Limb (tissue), 2 donors: ENCODE results near the gene CEBPG.

Experiments
- DNase-seq, 2 donors: peaks; one replicate each; pipeline ENCODE4 v3.0.0-alpha.2; 2016; ENCODE audit errors: extremely low spot score in 2 of 2

The CEBPG gene

DNA sequence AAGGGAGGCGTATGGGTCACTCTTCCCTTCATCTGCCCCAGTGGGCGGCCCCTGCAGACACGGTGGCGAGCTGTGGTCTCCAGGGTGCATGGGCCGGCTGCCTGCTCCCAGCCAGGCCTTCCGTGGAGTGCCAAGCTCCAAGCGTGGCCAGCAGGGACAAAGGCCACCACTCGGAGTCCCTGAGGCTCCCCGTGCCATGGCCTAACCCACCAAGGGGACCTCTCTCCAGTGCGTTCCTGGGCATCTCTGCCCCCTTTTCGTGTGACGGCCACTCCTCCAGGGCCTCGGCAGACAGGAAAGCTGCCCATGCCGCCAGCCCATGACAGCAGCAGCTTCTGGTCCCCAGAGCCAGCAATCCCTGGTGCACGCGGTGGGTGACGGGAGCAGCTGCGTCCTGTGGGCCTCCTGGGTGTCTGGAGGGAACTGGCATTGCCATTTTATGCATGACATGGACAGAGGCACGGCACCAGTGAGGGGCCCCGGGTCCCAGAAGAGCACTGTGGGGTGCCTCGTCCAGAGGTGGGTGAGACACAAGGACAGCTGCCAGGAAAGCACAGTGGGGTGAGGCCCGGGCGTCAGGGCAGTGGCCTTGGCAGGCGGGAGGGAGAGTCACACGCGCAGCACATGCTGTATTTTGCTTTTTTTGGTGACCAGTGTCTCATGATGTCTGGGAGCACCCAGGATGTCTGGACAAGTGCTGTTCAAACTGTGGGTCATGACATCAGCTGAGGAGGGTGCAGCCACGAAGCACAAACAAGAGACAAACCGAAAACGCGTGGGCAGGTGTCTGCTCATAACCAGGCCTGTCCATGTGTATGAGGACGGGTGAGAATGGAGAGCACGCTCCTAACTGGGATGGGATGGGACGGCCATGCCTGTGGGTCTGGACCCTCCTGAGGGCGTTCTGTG, 32.3 kb downstream of the CEBPG start:
- DNase-seq, result no peak

DNA sequence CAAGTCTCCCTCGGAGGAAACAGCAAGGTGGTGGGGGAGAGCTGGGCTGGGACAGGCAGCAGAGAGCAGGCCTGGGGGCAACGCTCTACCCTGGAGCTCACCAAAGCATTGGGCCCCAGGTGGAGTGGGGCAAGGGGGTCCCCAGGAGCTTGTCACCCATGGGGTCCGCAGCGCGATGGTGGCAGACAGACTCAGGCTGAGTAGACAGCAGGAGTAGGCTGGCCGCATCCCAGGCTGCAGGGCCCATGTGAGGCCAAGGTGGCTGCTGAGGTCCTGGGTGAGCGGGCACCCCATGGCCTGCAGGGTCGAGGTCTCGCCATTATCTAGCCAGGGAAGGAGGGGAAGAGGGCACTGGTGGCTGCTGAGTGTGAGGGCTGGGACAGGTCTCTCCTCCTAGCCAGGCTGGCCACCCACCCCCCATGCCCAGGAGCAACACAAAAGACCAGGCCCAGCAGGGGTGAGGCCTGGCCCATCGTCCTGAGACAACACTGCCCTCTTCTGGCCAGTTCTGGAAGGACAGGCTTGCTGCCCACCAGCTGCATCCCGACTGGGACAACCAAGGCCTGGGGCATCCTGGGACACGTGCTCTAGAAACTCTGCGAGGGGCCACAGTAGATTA, 33.1 kb downstream of the CEBPG start:
- DNase-seq, result peak; percentile 63 to 87

DNA sequence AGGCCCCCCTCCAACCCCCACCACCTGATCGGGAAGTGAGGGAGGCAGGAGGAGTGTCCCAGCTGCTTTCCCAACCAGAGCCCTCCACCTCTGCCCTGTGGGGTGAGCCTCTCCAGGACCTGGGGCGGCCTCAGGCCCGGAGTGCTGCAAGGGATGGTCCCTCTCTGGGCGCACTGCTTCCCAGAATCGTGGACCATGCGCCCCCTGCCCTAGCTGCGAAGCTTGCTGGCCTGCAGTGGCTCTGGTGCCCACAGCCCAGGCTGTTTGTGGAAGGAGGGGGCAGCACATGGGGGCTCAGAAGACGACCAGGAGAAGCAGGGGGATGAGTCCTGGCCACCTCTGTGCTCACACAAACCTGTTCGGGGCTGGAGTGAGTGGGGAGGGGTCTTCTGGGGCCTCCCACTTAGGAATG, 33.6 kb downstream of the CEBPG start:
- no peak for DNase-seq

DNA sequence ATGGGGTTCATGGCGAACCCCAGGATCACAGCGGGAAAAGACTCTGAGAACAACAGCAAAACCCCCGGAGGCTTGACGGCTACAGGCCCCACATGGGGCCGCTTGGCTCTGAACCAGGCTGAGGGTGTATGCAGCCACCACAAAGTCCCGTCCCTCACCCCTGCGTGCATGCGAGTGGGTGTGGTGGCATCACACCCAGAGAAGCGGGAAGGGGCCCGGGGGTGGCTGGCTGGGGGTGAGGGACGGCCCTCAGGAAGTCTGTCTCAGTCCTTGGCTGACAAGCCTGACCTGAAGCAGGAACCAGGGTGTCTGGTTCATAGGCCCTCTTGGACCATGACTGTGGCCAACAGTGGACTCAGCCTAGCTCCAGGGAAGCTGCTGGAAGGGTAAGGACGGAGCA, 34.2 kb downstream of the CEBPG start:
- DNase-seq, result no peak

DNA sequence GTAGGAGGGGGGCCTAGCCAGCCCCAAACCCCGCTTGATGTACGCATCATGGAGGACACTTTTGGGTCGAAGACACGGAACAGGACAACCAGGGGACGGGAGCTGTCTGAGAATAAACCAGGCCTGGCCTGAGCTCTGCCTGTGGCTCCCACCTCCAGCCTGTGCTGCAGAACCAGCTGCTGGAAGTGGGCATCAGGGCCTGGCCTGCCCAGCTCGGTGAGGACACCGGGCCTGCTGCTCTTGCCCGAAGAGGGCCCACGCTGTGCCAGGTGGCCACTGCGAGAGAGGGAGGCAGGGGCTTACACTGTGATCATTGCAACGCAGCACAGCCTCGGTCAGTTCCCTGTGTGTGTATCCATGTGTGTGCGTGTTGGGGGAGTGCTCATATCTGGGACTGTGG, 34.6 kb downstream of the CEBPG start:
- no peak for DNase-seq

DNA sequence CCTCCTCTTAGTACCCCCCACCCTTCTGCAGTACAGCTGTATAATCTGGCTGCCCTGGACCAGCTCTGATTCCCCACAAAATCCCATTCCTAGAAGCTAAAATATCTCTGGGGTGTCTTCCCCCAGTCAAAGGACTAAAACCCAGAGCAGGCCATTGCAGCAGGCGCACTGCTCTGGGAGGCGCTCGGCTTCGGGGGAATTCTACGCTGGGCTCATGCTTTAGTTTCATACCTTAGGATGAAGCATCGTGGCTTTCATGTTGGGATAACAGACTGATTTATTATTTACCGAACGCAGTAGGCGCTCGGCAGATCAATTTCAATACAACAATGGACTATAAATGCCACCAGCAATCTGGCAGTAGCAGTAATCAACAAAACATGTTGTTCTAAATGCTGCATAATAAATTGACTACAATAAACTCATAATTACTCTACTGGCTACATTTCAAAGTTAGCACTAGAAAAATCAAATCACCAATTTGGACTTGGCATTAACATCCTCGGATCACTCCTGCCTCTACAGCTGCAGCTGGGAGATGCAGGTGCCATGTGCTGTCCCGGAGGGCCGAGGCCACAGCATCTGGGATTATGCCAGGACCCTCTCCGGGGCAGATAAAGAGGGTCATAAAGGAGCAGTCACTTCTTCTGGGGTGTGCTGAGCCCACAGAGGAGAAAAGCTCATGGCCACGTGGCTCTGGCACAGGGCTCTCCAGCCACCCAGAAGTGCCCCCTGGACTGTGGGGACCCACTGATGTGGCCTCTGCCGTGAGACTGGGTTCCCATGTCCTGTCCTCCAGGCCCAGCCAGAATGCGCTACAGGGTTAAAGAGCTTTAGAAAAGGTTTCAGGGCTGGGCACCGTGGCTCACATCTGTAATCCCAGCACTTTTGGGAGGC, 35.3 kb downstream of the CEBPG start:
- DNase-seq, result no peak

DNA sequence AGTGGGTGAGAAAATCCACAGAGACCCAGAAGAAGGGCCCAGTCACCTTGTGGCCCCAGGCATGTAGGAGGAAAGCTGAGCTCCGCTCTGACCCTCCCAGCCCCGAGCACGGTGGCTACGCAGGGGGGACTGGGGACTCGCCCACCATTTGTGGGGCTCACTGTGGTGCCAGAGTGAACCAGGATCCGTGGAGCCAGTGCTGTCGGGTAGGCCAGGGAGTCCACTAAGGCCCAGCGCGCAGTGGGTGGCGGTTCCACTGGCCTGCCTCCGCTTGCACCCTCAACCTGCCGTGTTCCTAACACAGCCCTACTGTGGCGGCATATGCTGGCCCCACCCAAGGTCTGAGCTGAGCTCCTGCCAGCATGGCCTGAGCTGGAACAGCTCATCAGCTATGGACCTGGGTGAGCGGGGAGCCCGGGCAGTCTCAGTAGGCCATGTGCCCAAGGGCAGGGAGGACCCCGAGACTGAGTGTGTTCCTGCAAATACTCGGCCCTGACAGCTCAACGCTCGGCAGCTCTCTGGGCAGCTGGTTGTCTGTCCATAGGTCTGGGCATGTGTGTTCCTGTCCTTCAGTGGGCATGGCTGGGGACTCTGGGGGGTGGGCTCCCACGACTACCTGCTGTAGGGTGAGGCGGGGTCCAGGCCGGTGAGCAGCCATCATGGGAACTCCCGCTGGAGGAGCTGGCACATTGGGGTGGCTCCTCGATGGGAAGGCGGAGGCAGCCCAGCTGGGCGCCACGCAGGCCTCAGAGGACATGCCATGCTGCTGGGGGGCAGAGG, 36.6 kb downstream of the CEBPG start:
- DNase-seq, result no peak

DNA sequence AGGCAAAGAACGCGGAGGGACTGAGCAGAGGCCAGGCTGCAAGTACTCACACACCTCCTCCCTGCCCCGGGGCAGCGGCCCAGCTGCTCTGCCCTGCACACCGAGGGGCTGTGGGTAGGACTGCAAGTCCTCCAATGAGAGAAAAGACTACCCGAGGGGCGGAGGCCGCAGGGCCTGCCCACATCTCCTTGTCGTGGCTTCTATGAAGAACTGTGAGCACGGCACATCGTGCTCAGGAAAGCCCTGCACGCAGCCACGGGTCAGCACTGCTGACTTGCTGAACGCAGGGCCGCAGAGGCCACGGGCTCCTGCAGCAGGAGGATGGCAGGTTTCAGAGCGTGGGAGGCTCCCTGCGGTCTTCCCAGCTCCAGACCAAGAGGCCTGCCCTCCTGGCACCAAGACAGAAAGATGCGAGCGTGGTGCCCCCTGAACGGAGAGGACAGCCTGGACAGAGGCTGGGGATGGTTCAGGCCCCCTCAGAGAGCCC, 37.4 kb downstream of the CEBPG start:
- no peak for DNase-seq

DNA sequence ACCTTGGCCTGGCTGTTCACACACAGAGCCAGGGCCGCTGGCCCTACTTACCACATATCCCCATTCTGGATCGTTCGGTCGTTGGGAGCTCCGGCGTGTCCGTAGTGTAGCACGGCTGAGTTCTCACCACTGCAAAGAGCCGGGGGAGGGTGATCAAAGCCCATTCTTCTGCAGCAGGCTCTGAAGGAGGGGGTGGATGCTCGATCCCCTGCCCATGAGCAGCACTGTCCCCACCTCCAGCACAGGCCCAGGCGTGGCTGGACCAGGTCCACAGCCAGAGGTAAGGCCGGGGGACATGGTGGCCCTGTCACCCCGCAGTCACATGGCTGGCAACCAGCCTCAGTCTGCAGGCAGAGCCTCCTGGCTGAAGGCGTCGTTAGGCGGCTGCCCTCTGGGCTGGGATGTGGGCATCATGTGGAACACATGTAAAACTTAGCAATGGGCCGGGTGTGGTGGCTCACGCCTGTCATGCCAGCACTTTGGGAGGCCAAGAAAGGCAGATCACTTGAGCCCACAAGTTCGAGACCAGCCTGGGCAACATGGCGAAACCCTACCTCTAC, 38.2 kb downstream of the CEBPG start:
- DNase-seq, result no peak

DNA sequence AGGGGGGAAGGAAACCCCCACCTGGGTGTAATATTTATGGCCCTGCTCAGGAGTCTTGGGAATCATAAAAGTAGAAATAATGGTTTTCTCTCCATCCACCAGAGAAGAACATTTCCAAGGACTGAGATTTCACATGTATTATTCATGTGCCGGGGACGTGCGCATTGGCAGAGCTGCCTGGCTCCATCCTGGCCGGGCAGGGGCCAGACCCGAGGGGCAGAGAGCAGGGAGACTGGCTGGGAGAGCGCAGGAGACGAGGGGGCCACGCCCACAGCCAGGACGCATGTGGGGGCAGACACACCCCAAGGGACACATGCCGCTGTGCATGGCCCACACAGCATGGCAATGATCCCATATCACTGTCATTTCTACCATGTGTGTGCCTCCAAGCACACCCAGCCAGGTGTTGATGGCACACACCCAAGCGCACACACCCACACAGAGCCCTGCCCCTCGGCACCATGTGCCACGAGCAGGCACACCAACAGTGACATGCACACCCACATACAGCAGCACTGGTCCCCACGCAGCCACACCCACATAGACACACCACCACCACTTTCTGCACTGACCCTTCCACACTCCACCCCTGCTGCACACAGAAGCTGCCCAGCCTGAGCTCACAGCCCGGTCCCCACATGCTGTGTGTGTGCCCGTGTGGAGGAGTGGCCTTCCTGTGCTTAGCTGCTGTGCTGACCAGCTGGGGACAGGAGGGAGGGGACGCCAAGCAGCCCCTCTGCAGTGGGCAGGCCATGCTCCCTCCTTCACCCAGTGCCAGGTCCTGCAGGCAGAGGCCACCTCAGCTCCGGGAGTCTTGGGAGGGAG, 39.3 kb downstream of the CEBPG start:
- no peak for DNase-seq

DNA sequence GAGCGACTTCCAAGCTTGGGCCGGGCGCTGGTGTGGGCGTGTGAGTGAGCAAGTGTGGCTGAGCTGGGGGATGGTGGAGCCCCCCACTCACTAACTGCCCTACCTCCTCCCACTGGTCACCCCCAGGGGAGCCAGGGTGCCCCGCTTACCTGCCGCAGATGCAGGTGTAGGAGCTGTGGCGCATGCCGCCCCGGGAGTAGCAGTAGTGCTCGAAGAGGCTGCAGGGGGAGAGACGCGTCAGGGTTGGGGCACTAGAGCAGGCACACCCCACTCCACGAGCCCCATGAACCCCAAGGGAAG, 39.9 kb downstream of the CEBPG start:
- DNase-seq, result no peak

DNA sequence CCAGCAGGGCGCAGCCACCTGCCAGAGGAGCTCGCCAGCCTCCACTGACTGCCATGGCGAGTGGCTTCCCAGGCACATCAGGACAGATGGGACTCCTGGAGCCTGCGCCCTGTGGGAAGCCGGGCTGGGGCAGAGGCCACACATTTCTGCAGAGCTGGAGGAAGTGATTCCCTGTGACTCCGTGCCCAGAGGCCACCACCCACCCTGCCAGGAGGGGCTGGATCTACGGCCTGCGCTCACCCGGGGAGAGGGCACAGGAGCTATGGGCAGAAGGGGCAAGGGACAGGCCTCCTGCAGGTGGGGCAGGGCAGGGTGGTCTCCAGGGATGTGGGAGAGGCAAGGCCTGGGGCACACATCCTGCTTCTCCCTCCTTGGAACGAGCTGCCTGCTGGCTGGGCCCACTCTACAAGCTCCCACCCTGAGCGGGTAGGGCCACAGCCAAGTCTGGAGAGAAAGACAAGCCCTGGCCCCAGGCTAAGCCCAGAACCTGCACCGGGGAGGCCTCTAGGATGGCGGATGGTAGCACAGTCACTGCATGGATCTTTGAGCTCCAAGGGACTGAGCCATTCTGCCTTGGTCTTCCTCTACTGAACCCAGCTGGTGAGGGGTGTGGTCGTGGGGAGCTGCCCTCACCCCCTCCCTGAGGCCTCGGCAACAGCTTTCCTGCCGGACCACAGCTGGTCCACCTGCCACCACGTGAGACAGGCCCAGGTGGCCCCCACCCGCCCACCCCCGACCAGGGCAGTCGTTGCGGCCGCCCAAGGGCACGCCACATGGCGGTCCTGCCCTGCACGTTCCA, 40.6 kb downstream of the CEBPG start:
- no peak for DNase-seq

DNA sequence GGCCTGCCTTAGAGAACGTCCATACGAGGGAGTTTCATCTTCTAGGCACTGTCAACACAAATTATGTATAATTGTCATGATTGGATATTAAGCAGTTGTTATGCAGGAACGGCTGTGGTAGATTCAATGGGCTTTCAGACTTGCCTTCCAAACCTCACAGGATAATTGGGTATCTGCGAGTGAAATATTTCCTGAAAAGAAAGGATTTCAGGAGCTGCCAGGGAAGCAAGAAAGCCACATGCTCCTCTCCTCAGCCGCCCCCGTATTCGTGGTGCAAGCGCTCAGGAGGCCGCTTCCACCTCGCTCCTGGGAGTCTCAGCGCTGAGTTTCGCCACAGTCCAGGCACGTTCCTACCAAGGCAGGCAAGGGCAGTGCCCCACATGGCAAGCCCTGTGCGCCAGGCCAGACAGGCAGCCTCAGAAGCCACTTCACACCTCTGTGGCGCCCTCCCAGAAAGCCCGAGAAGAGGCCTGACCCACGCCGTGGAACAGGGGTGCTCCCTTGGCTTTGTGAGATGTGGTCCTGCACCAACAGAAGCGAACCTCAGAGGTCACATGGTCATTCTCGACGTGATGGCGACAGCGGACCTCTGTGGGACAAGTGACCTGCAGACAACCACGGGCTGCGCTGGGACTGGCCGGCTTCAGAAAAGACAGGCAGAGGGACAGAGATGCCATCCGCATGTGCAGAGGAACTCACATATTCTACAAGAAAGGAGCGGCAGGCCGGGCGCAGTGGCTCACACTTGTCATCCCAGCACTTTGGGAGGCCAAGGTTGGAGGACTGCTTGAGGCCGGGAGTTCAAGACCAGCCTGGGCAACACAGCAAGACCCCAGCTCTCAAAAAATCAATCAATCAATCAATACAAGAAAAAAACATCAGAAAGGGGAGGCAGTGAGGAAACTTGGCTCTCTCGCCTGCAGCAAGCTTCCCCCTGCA, 41.4 kb downstream of the CEBPG start:
- no peak for DNase-seq

DNA sequence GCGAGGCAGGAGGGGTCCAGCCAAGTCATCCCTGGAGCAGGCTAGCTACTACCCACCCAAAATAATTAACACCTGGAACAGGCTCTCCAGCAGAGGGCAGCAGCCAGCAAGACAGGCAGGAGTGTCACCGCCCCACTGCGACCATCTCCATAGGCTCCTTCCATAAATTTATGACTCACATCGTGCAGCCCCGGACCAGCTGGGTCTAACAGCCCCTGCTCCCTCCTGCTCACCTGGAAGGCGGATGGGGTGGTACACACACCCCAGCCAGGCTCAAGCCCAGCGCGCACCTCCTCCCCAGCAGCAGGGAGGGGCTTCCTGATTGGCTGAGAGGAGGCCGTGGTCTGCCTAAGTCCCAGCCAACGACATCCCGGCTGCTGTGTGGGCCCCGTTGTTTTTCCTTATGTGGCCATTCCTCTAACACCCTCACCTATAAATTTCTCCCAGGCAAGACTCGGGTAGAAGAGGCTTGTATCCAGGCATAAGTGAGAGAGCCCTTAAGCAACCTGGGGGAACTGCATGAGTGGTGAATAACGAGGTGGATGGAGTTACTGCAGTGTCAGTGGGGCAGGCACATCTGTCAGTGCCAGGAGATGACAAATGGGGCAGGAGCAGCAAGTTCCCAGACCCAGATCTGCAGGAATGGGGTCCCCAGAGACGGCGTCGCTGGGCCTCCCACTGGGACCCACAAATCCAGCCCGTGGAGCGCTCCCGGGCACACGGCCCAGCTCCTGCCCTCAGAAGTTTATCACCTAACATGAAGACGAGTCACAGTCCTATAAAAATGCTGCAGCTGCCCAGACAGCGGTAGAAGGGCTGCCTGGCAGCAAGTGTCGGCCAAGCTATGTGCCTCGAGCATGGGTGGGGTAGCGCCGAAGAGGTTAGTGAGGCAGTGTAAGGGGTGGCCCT, 43.1 kb downstream of the CEBPG start:
- peak in 1 of 2 donors; percentile 75 for DNase-seq

DNA sequence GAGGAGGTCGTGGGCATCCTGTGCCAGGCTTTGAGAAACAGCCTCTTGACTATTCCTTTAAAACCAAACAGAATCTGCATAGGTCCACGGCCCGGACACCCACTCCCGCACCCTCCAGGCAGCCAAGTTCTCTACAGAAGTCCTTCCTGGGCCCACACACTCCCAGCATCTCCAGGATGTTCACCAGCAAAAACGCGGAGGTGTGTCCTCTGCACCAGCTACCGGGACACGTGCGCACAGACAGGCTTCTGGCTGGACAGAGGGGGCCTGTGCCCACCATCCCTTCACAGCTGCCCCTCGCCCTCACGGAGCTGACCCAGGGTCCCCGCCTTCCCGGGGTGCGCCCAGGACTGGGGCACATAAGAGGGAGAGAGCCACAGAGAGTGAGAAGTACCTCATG, 44.2 kb downstream of the CEBPG start:
- DNase-seq, result no peak

DNA sequence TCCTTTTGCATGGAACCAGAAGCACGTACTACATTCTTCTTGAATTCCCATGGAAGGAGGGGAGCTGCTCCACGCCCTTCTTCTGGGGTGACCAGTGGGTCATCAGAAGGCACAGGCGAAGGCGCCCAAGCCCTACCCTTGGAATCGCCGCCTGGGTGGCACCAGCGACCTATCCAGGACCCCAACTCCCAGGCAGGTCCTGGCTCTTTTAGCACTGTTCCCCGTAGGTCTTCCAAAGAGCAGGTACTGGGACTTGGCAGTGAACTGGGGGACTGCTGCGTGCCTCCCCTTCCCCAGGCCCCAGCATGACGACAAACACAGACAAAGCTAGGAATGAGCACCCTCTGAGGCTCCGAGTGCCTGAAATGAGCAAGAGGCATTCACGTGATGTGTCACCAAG, 45.0 kb downstream of the CEBPG start:
- no peak for DNase-seq
